ENCODE data around the gene HNF1B.
"Not testable (repeated sequence)": the region's sequence is repeated elsewhere in the genome, so short reads cannot be mapped to it uniquely, and the experiment has no call there.

HNF1B gene

GRCh38 chr17:37702598-37702997, 42.3 kb downstream of the HNF1B start:
- DNase-seq (ENCODE audit: low read depth): peak; percentile 22

- DNase-seq (ENCODE audit: low read depth): no peak
These were observed 43.4 kb downstream of the HNF1B start for GRCh38 chr17:37701496-37701898.

GRCh38 chr17:37700881-37701280, 44.0 kb downstream of the HNF1B start:
- no peak for DNase-seq (ENCODE audit: low read depth)

GRCh38 chr17:37699285-37699973, 45.4 kb downstream of the HNF1B start:
- DNase-seq (ENCODE audit: low read depth): no peak

- DNase-seq (ENCODE audit: low read depth): no peak
These were observed 46.0 kb downstream of the HNF1B start for GRCh38 chr17:37698911-37699255.

- no peak for DNase-seq (ENCODE audit: low read depth)
These were observed 46.5 kb downstream of the HNF1B start for GRCh38 chr17:37698132-37698910.

GRCh38 chr17:37697381-37697780, 47.5 kb downstream of the HNF1B start:
- DNase-seq (ENCODE audit: low read depth): no peak

- DNase-seq (ENCODE audit: low read depth): no peak
These were observed 48.5 kb downstream of the HNF1B start for GRCh38 chr17:37696366-37696765.

- DNase-seq (ENCODE audit: low read depth): no peak
These were observed 49.1 kb downstream of the HNF1B start for GRCh38 chr17:37695726-37696125.

- no peak for DNase-seq (ENCODE audit: low read depth)
These were observed 50.1 kb downstream of the HNF1B start for GRCh38 chr17:37694734-37695133.

GRCh38 chr17:37693328-37693727, 51.5 kb downstream of the HNF1B start:
- no peak for DNase-seq (ENCODE audit: low read depth)

- DNase-seq (ENCODE audit: low read depth): no peak
These were observed 53.1 kb downstream of the HNF1B start for GRCh38 chr17:37691807-37692206.

- DNase-seq (ENCODE audit: low read depth): no peak
These were observed 55.5 kb downstream of the HNF1B start for GRCh38 chr17:37689317-37689716.

GRCh38 chr17:37683454-37683984, 61.3 kb downstream of the HNF1B start:
- DNase-seq (ENCODE audit: low read depth): no peak

GRCh38 chr17:37682007-37682406, 62.9 kb downstream of the HNF1B start:
- DNase-seq (ENCODE audit: low read depth): no peak

GRCh38 chr17:37679995-37680394, 64.9 kb downstream of the HNF1B start:
- DNase-seq (ENCODE audit: low read depth): not testable (repeated sequence)

- DNase-seq (ENCODE audit: low read depth): no peak
These were observed 66.8 kb downstream of the HNF1B start for GRCh38 chr17:37678036-37678435.

- no peak for DNase-seq (ENCODE audit: low read depth)
These were observed 67.8 kb downstream of the HNF1B start for GRCh38 chr17:37677021-37677420.

- DNase-seq (ENCODE audit: low read depth): no peak
These were observed 68.5 kb downstream of the HNF1B start for GRCh38 chr17:37676115-37676925.

GRCh38 chr17:37674511-37674910, 70.3 kb downstream of the HNF1B start:
- no peak for DNase-seq (ENCODE audit: low read depth)

- no peak for DNase-seq (ENCODE audit: low read depth)
These were observed 71.5 kb downstream of the HNF1B start for GRCh38 chr17:37673386-37673785.

GRCh38 chr17:37672548-37673078, 72.2 kb downstream of the HNF1B start:
- DNase-seq (ENCODE audit: low read depth): no peak

Data from stromal cell of bone marrow (primary cell).